Gastrocnemius medialis (tissue), 4 donors: ENCODE results near the gene ANKMY1.

Source experiments
- CTCF ChIP-seq, 5 experiments: fragments of 450-650 bp in 3 of 5; fragments of 200-600 bp in 2 of 5; sonication (generic) in 2 of 5; IDR thresholded peaks in 4 of 5; conservative IDR thresholded peaks in 1 of 5; 1 replicate in 4 of 5; 2 replicates in 1 of 5; pipeline ENCODE4 v1.5.1; 2016 to 2019; ENCODE audit warnings: antibody characterized with exemption in 5 of 5, mild to moderate bottlenecking in 3 of 5, moderate library complexity in 3 of 5
- POLR2A ChIP-seq, 2 donors: fragments of 450-650 bp; IDR thresholded peaks; one replicate each; pipeline ENCODE4 v1.6.1; 2017; ENCODE audit warnings: antibody characterized with exemption in 2 of 2, mild to moderate bottlenecking in 2 of 2, moderate library complexity in 2 of 2

- TF ChIP-seq CTCF (IDR thresholded peaks at IDR 0.05 in 4 of 5, conservative IDR thresholded peaks at IDR 0.05 in 1 of 5) (no peak), POLR2A (IDR thresholded peaks at IDR 0.05) (no peak)
Measured at GRCh38 chr2:240569523-240569997, 11.8 kb upstream of the ANKMY1 start.
